Thymus (tissue), 11 donors: ENCODE measurements around the gene JAM3. TPM values are rescaled to one million over a fixed set of nuclear protein-coding genes. Genes with fewer than 3 reads are reported as not detected.

ENCODE experiments used
- DNase-seq, 9 donors: peaks; one replicate each; pipeline ENCODE4 v3.0.0-alpha.2; 2013; ENCODE audit warnings: low spot score in 9 of 9, low read depth in 6 of 9, missing footprints in 1 of 9
- H3K27ac ChIP-seq, 2 donors: one replicate each; pipeline ENCODE4 v1.5.1; 2013; ENCODE audit warnings: control low read depth in 1 of 2, low read depth in 1 of 2, low read length in 1 of 2, mild to moderate bottlenecking in 1 of 2, moderate library complexity in 1 of 2
- H3K27me3 ChIP-seq, 2 donors: one replicate each; pipeline ENCODE4 v1.5.1; 2013; ENCODE audit warnings: low read length in 1 of 2; ENCODE audit not compliant: control insufficient read depth in 2 of 2, insufficient read depth in 1 of 2
- H3K36me3 ChIP-seq, 2 donors: one replicate each; pipeline ENCODE4 v1.5.1; 2013; ENCODE audit warnings: low read length in 1 of 2, mild to moderate bottlenecking in 1 of 2, moderate library complexity in 1 of 2; ENCODE audit not compliant: control insufficient read depth in 2 of 2, insufficient read depth in 2 of 2
- H3K4me1 ChIP-seq, 2 donors: one replicate each; pipeline ENCODE4 v1.5.1; 2013; ENCODE audit warnings: low read length in 2 of 2; ENCODE audit not compliant: control insufficient read depth in 2 of 2, insufficient read depth in 2 of 2
- H3K4me3 ChIP-seq, 2 donors: one replicate each; pipeline ENCODE4 v1.5.1; 2013; ENCODE audit warnings: low read length in 2 of 2, control low read depth in 1 of 2, mild to moderate bottlenecking in 1 of 2
- H3K9me3 ChIP-seq, 2 donors: one replicate each; pipeline ENCODE4 v1.5.1; 2013; ENCODE audit warnings: low read length in 1 of 2, mild to moderate bottlenecking in 1 of 2; ENCODE audit not compliant: control insufficient read depth in 2 of 2, insufficient read depth in 1 of 2
- WGBS: extraction: QIAGEN DNeasy Blood & Tissue Kit; methylation state at CpG from one replicate; pipeline ENCODE4 v1.1.7; 2013; 5-methylcytosine and 5-hydroxymethylcytosine counted together
- polyA plus RNA-seq: library from polyadenylated mRNA; stranded (reverse); fragments of 200-250 nt; gene quantifications from one replicate; pipeline ENCODE4 v1.2.3, GENCODE V29; 2013
- total RNA-seq: library from RNA; stranded (reverse); fragments of 120-200 nt; gene quantifications from one replicate; pipeline ENCODE4 v1.2.4, GENCODE V29; 2013
- donor health status: healthy.

The JAM3 gene
- total and polyA plus RNA-seq, 2 donors = 15.8 to 19.3 TPM

- Histone ChIP-seq H3K4me1 (peaks cover 37 to 49% of the 10 kb centered on the region in 2 donors), H3K36me3 (no peaks in the 10 kb centered on the region), H3K27ac (peak overlapping the region; percentile 86 to 90), H3K27me3 (peaks cover 0 to 19% of the 10 kb centered on the region in 2 donors), H3K4me3 (peak overlapping the region; percentile 65 to 73), H3K9me3 (peaks cover 1 to 3% of the 10 kb centered on the region in 2 donors)
- WGBS = 3% methylated on average over 34 of the region's 34 CpGs
- DNase-seq = peak in 3 of 9 donors; percentile 32 to 56 (median 36)
Observed at GRCh38 chr11:134036492-134037045, 32.3 kb upstream of the JAM3 start.

- Histone ChIP-seq H3K27me3 (peaks cover 0 to 12% of the 10 kb centered on the region in 2 donors), H3K9me3 (peaks cover 1 to 3% of the 10 kb centered on the region in 2 donors), H3K4me3 (peak overlapping the region; percentile 65 to 73), H3K4me1 (peaks cover 37 to 49% of the 10 kb centered on the region in 2 donors), H3K27ac (peak overlapping the region; percentile 86 to 90), H3K36me3 (no peaks in the 10 kb centered on the region)
- peak in 6 of 9 donors; percentile 50 to 78 (median 66) for DNase-seq
- under 1% methylated on average over 54 of the region's 54 CpGs for WGBS
Observed at GRCh38 chr11:134037046-134037908, 31.6 kb upstream of the JAM3 start.

DNA sequence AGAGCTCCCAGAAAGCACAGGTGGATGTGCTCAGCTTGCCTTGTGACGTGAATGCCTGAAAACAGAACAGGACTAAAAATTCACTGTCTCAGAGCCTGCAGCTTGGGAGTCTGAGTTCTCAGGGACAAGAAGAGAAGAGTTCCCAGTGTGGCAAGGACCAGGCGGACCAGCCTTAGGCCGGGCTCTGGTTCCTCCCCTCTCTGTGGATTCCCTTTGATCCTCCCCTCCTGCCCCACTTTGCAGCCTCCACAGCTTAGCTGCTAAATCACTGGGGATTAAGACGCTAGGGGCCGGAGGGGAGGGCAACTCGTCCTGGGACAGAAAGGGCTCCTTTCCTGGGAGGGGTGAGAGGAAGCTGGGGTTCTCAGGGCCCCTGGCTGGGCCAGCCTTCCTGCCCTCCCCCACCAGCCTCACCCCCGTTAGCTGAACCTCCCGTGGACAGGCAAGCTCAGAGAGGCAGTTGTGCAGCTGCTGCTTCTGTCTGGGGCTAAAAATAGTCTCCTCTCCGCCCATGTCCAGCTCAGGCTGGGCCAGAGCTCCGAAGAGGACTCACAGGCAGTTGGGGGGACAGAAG is 29.9 kb upstream of the JAM3 start:
- WGBS = 77% methylated on average over 10 of the region's 10 CpGs
- peaks cover 23 to 32% of the 10 kb centered on the region in 2 donors for H3K4me1 ChIP-seq
- no peak overlapping the region for H3K4me3 ChIP-seq
- no peak overlapping the region for H3K27ac ChIP-seq
- DNase-seq = no peak
- H3K36me3 ChIP-seq = no peaks in the 10 kb centered on the region
- no peaks in the 10 kb centered on the region for H3K27me3 ChIP-seq
- no peaks in the 10 kb centered on the region for H3K9me3 ChIP-seq

DNA sequence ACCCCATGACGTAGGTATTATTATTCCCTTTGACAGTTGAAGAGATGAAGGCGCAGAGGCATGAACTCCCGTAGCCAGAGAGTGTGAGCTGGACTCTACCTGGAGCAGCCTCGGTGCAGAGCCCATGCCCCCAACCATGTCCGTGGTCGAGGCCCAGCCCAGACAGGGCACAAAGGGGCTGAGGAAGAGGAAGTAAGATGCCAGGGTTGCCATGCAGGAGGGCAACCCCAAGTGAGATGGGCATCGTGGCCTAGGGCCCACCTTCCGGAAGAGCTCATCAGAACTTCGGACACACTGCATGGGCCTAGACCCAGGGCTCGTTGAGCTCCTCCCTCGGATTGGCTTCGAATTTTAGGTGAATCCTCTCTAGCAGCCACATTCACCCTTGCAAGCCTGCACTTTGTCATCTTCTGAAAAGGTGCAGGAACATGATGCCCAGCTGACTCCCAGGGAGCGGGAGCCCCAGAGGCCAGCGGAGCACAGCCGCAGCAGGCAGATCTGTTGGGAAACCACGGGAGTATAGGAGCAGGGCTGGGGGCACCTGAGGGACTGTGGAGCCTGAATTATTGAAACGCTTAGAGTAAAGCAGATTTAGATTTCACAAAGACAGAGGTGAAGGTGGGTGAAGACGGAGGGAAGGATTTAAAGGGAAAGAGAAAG is 29.0 kb upstream of the JAM3 start:
- H3K4me1 ChIP-seq = peaks cover 15 to 23% of the 10 kb centered on the region in 2 donors
- no peaks in the 10 kb centered on the region for H3K27me3 ChIP-seq
- H3K9me3 ChIP-seq = no peaks in the 10 kb centered on the region
- no peak for DNase-seq
- no peaks in the 10 kb centered on the region for H3K36me3 ChIP-seq
- no peak overlapping the region for H3K4me3 ChIP-seq
- WGBS = 93% methylated on average over 18 of the region's 18 CpGs
- no peak overlapping the region for H3K27ac ChIP-seq

- Histone ChIP-seq H3K9me3 (no peaks in the 10 kb centered on the region), H3K27ac (no peak overlapping the region), H3K4me1 (peaks cover 7 to 16% of the 10 kb centered on the region in 2 donors), H3K27me3 (peaks cover 0 to 2% of the 10 kb centered on the region in 2 donors), H3K4me3 (no peak overlapping the region), H3K36me3 (no peaks in the 10 kb centered on the region)
- no peak for DNase-seq
- WGBS = 97% methylated on average over 20 of the region's 20 CpGs
Observed at GRCh38 chr11:134040386-134041302, 28.2 kb upstream of the JAM3 start.

GRCh38 chr11:134041349-134041748 is 27.5 kb upstream of the JAM3 start:
- peaks cover 0 to 6% of the 10 kb centered on the region in 2 donors for H3K27me3 ChIP-seq
- no peaks in the 10 kb centered on the region for H3K36me3 ChIP-seq
- DNase-seq = no peak
- 95% methylated on average over 8 of the region's 8 CpGs for WGBS
- no peaks in the 10 kb centered on the region for H3K9me3 ChIP-seq
- no peak overlapping the region for H3K27ac ChIP-seq
- H3K4me3 ChIP-seq = no peak overlapping the region
- peaks cover 7 to 13% of the 10 kb centered on the region in 2 donors for H3K4me1 ChIP-seq

DNA sequence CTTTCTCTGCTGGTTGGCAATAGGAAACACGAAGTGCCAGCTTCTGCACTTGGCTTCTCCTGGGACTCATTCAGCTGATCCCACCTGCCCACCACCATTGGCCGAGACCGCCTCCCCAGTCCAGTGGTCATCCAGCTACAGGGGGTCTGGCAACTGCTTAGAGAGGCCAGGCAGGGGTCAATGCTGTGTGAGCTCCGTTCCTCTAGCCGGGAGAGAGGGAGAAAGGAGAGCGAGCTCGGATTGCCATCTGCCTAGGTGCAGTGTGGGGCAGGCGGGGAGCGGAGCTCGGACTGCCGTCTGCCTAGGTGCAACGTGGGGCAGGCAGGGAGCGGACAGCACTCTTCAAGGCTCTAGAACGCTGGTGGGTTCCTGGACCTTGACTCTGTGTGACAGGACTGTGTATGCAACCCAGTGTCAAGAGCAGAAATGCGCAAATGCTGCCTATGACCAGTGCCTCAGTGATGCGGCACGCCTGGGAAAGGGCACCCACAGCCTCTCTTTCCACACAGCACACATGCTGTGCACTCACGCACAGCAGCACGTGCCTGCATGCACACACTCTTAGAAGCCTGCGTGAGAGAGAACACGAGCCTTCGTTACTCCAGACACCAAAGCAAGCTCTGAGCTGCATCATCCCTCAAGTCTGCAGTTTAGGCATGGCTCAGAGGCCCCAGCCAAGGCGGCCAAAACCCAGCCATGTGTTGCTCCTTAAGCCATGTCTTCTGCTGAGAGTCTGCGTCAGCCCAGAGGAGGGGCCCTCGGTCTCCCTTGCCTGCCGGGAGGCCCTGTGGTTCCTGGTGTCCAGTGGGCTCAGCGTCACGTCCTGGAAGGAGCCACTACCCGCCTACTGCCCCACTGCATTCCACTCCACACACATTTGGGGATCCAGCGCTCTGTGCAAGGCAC is 26.8 kb upstream of the JAM3 start:
- peaks cover 0 to 9% of the 10 kb centered on the region in 2 donors for H3K27me3 ChIP-seq
- WGBS = 97% methylated on average over 30 of the region's 30 CpGs
- no peak overlapping the region for H3K4me3 ChIP-seq
- no peaks in the 10 kb centered on the region for H3K36me3 ChIP-seq
- H3K9me3 ChIP-seq = no peaks in the 10 kb centered on the region
- H3K27ac ChIP-seq = no peak overlapping the region
- DNase-seq = no peak
- peaks cover 5 to 9% of the 10 kb centered on the region in 2 donors for H3K4me1 ChIP-seq
